ENCODE measurements around the gene CD180.

DNA sequence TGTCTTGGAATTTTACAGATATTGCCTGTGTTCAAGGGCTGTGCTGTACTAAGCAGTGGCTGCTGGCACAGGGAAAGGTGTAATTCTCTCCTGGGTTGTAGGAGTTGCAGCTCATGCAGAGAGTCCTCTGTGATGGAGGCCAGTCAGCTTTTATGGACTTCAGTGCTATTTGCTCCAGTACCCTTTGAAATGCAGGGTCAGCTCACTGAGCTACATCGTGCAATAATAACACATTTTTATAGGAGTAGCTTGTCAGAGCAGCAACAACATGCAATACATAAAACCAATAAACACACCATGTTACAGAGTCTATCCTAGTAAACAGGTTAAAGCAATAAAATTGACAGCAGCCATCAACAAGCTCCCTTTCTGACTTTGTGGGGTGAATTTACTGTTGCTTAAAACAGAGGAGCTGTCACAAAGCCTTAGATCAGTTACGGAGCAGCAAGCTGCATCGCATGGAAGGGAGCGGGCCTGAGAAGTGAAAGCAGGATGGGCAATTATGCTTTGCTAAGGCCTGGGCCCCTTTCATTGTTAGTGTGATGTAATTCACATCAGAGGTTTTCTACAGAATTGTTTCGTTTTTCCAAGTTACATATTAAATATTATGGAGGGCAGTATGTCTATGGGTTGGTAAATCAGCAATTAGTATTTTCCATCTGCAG, 16.8 kb downstream of the CD180 start:
- TF ChIP-seq CTCF (IDR thresholded peaks at IDR 0.05; ENCODE audit: low read depth, low read length, poor library complexity, severe bottlenecking) (no peak), EZH2phosphoT487 (IDR thresholded peaks at IDR 0.05; ENCODE audit: borderline replicate concordance, low read length) (no peak)

Data from DOHH2 (cell line).